SK-N-SH treated with all-trans-retinoic acid at 6 μM for 48 hours (cell line): Measurements from ENCODE around the gene LRRN4CL.

Experiments
- CREB5 ChIP-seq: fragments of 250-450 bp; sonication (Bioruptor Pico); IDR thresholded peaks from 2 replicates; pipeline ENCODE4 v1.5.1; 2020; ENCODE audit warnings: low read depth, mild to moderate bottlenecking, moderate library complexity
- ESRRG ChIP-seq: fragments of 250-450 bp; sonication (Bioruptor Pico); IDR thresholded peaks from 2 replicates; pipeline ENCODE4 v1.6.1; 2021; ENCODE audit warnings: mild to moderate bottlenecking
- GLIS3 ChIP-seq: fragments of 250-450 bp; sonication (Bioruptor Pico); IDR thresholded peaks from 2 replicates; pipeline ENCODE4 v1.5.0; 2020; ENCODE audit warnings: mild to moderate bottlenecking, moderate library complexity
- RARB ChIP-seq: fragments of 250-450 bp; sonication (Bioruptor Pico); IDR thresholded peaks from 2 replicates; pipeline ENCODE4 v1.8.0; 2021; ENCODE audit warnings: mild to moderate bottlenecking, moderate library complexity
- SNAI2 ChIP-seq: fragments of 250-450 bp; sonication (Bioruptor Pico); IDR thresholded peaks from 2 replicates; pipeline ENCODE4 v1.5.0; 2020; ENCODE audit warnings: mild to moderate bottlenecking, moderate library complexity
- TOX ChIP-seq: fragments of 250-450 bp; sonication (Bioruptor Pico); IDR thresholded peaks from 2 replicates; pipeline ENCODE4 v1.8.0; 2021; ENCODE audit warnings: mild to moderate bottlenecking, moderate library complexity, borderline replicate concordance
- TSHZ2 ChIP-seq: fragments of 250-450 bp; sonication (Bioruptor Pico); IDR thresholded peaks from 2 replicates; pipeline ENCODE4 v1.5.0; 2020; ENCODE audit warnings: mild to moderate bottlenecking, moderate library complexity
- ZFP30 ChIP-seq: fragments of 450-650 bp; formaldehyde crosslinking; IDR thresholded peaks from 2 replicates; pipeline ENCODE4 v1.5.0; 2022; ENCODE audit warnings: mild to moderate bottlenecking, moderate library complexity
- ZNF565 ChIP-seq: fragments of 450-650 bp; formaldehyde crosslinking; conservative IDR thresholded peaks from 2 replicates; pipeline ENCODE4 v1.5.0; 2020; ENCODE audit warnings: low read depth, mild to moderate bottlenecking, moderate library complexity

GRCh38 chr11:62727872-62728170 is 38.5 kb upstream of the LRRN4CL start:
- no peak for TF ChIP-seq ZNF565 (CRISPR knock-in tag)
- TF ChIP-seq TSHZ2 (CRISPR knock-in tag) = no peak
- TF ChIP-seq SNAI2 (CRISPR knock-in tag) = no peak
- TF ChIP-seq ZFP30 (CRISPR knock-in tag) = no peak
- TF ChIP-seq ESRRG (CRISPR knock-in tag) = no peak
- TF ChIP-seq RARB = no peak
- TF ChIP-seq CREB5 = no peak
- no peak for TF ChIP-seq TOX (CRISPR knock-in tag)
- TF ChIP-seq GLIS3 = no peak
